HepG2 (cell line): ENCODE results near the gene LY6G5B. TPM values are rescaled to one million over a fixed set of nuclear protein-coding genes. Genes with fewer than 3 reads are reported as not detected.

Experiments used
- ATAC-seq: fragments of 200-7000 bp; cut with Tn5 transposase; 3 replicates; pipeline ENCODE4 v1.9.1; 2020; ENCODE audit warnings: mild to moderate bottlenecking, moderate library complexity
- BruUV-seq: library from RNA; stranded (reverse); fragments of 400-500 nt; replicated peaks from 2 replicates; lab custom pipeline; 2021; lab: Mats Ljungman, UMichigan
- CTCF ChIA-PET: fragments of 300-600 bp; formaldehyde crosslinking; extraction: SDS; loops from one replicate; lab custom pipeline; 2021; ENCODE audit warnings: low total read pairs, inconsistent platforms, low intra/inter-chr PET ratio; lab: Yijun Ruan, JAX
- POLR2A ChIA-PET: fragments of 350-600 bp; sonication (Branson Sonifier 250); formaldehyde crosslinking; loops from one replicate; lab custom pipeline; 2020; ENCODE audit warnings: antibody characterized with exemption, inconsistent platforms; lab: Yijun Ruan, JAX
- DNase-seq: peaks from one replicate; pipeline ENCODE4 v3.0.0-alpha.2; 2015; ENCODE audit warnings: low spot score
- FAIRE-seq: peaks from 3 replicates; lab custom pipeline; 2011; peaks lifted over from hg19 to GRCh38; lab: Jason Lieb, UNC
- H2AFZ ChIP-seq: one replicate; pipeline ENCODE4 v1.6.1; 2011; ENCODE audit warnings: low read length, inconsistent platforms
- H3K27ac ChIP-seq: fragments of 300-600 bp; 3 replicates; pipeline ENCODE4 v1.8.0; 2011; ENCODE audit warnings: mixed run types, mild to moderate bottlenecking, mixed read lengths, low read length, inconsistent platforms; ENCODE audit not compliant: insufficient read depth; ENCODE audit errors: extremely low read length
- H3K27me3 ChIP-seq, 2 experiments: fragments of 200-600 bp in 1 of 2; 2 replicates in 1 of 2; 3 replicates in 1 of 2; pipeline versions ENCODE4 v1.6.0 to v1.8.0; 2011; ENCODE audit warnings: low read length in 2 of 2, mild to moderate bottlenecking in 2 of 2, moderate library complexity in 2 of 2, inconsistent platforms in 1 of 2; ENCODE audit not compliant: insufficient read depth in 2 of 2, control insufficient read depth in 1 of 2
- H3K36me3 ChIP-seq, 2 experiments: fragments of 200-600 bp in 1 of 2; replicated peaks in 1 of 2; 2 replicates in 1 of 2; 3 replicates in 1 of 2; pipeline versions ENCODE4 v1.5.1 to v1.8.0; 2011; ENCODE audit warnings: low read length in 2 of 2, inconsistent platforms in 1 of 2; ENCODE audit not compliant: insufficient read depth in 2 of 2, control insufficient read depth in 1 of 2
- H3K4me1 ChIP-seq: 2 replicates; pipeline ENCODE4 v1.5.1; 2012; ENCODE audit warnings: low read length, inconsistent platforms; ENCODE audit not compliant: insufficient read depth
- H3K4me2 ChIP-seq: 2 replicates; pipeline ENCODE4 v1.6.0; 2011; ENCODE audit warnings: low read depth, low read length, inconsistent platforms
- H3K4me3 ChIP-seq, 3 experiments: fragments of 200-600 bp in 1 of 3; sonication (generic), shearing (Covaris generic) in 1 of 3; replicated peaks in 1 of 3; 2 replicates each; pipeline ENCODE4 v1.5.1; 2011 to 2016; ENCODE audit warnings: low read length in 3 of 3, inconsistent platforms in 2 of 3, low read depth in 2 of 3, mild to moderate bottlenecking in 2 of 3, control low read depth in 1 of 3, mixed read lengths in 1 of 3; ENCODE audit not compliant: insufficient read depth in 1 of 3
- H3K79me2 ChIP-seq: one replicate; pipeline ENCODE4 v1.6.1; 2011; ENCODE audit warnings: low read length, inconsistent platforms; ENCODE audit not compliant: insufficient read depth
- H3K9ac ChIP-seq: 2 replicates; pipeline ENCODE4 v1.6.0; 2011; ENCODE audit warnings: mild to moderate bottlenecking, low read depth, low read length, inconsistent platforms; ENCODE audit not compliant: insufficient read depth
- H3K9me3 ChIP-seq: 2 replicates; pipeline ENCODE4 v1.5.1; 2012; ENCODE audit warnings: mild to moderate bottlenecking, low read length
- H4K20me1 ChIP-seq: 2 replicates; pipeline ENCODE4 v1.6.0; 2011; ENCODE audit warnings: inconsistent platforms, mild to moderate bottlenecking, low read length, moderate library complexity; ENCODE audit not compliant: insufficient read depth
- CBFB ChIP-seq: sonication (generic); formaldehyde crosslinking; IDR thresholded peaks from 2 replicates; pipeline ENCODE4 v1.4.0; 2020; ENCODE audit warnings: missing genetic modification reagents
- FOXJ3 ChIP-seq: sonication (generic); formaldehyde crosslinking; IDR thresholded peaks from 2 replicates; pipeline ENCODE4 v1.4.0; 2020; ENCODE audit warnings: missing genetic modification reagents, mild to moderate bottlenecking, borderline replicate concordance
- GATA4 ChIP-seq: sonication (generic); IDR thresholded peaks from 2 replicates; pipeline ENCODE4 v1.6.1; 2016; ENCODE audit warnings: antibody characterized with exemption, low read depth, borderline replicate concordance
- HNRNPL ChIP-seq: fragments of 200-400 bp; formaldehyde crosslinking; IDR thresholded peaks from 2 replicates; pipeline ENCODE4 v1.6.1; 2017; ENCODE audit warnings: mild to moderate bottlenecking, low read depth, low read length
- HOXA9 ChIP-seq: sonication (generic); formaldehyde crosslinking; IDR thresholded peaks from 2 replicates; pipeline ENCODE4 v1.8.1; 2022; ENCODE audit warnings: missing genetic modification reagents, mild to moderate bottlenecking, moderate library complexity, borderline replicate concordance
- KDM4B ChIP-seq: sonication (generic); formaldehyde crosslinking; IDR thresholded peaks from 2 replicates; pipeline ENCODE4 v1.4.0; 2020; ENCODE audit warnings: missing genetic modification reagents
- KLF6 ChIP-seq: IDR thresholded peaks from 2 replicates; pipeline ENCODE4 v1.8.0; 2016; ENCODE audit warnings: missing biosample characterization, missing genetic modification reagents
- MED13 ChIP-seq: sonication (generic); formaldehyde crosslinking; IDR thresholded peaks from 2 replicates; pipeline ENCODE4 v1.5.0; 2020; ENCODE audit warnings: missing genetic modification reagents
- PHF21A ChIP-seq: sonication (generic); formaldehyde crosslinking; IDR thresholded peaks from 2 replicates; pipeline ENCODE4 v1.5.0; 2020; ENCODE audit warnings: mild to moderate bottlenecking, missing genetic modification reagents
- POLR2AphosphoS5 ChIP-seq: IDR thresholded peaks from 2 replicates; pipeline ENCODE4 v1.6.1; 2012; ENCODE audit warnings: low read depth, low read length
- RBFOX2 ChIP-seq: fragments of 200-400 bp; formaldehyde crosslinking; IDR thresholded peaks from 2 replicates; pipeline ENCODE4 v1.6.1; 2017; ENCODE audit warnings: low read depth, mild to moderate bottlenecking, low read length
- RBM39 ChIP-seq: fragments of 200-400 bp; formaldehyde crosslinking; IDR thresholded peaks from one replicate; pipeline ENCODE4 v1.6.1; 2018; ENCODE audit warnings: antibody characterized with exemption, mild to moderate bottlenecking, low read depth, low read length; ENCODE audit not compliant: poor library complexity, severe bottlenecking
- RFXAP ChIP-seq: sonication (generic); formaldehyde crosslinking; IDR thresholded peaks from 2 replicates; pipeline ENCODE4 v1.4.0; 2020; ENCODE audit warnings: missing genetic modification reagents, borderline replicate concordance
- SNAI1 ChIP-seq: sonication (generic); formaldehyde crosslinking; IDR thresholded peaks from 2 replicates; pipeline ENCODE4 v1.5.0; 2020; ENCODE audit warnings: mild to moderate bottlenecking, missing genetic modification reagents, borderline replicate concordance
- SNAPC2 ChIP-seq: sonication (generic); formaldehyde crosslinking; IDR thresholded peaks from 2 replicates; pipeline ENCODE4 v1.8.1; 2022; ENCODE audit warnings: mild to moderate bottlenecking, missing genetic modification reagents
- YEATS4 ChIP-seq: sonication (generic); formaldehyde crosslinking; IDR thresholded peaks from 2 replicates; pipeline ENCODE4 v1.4.0; 2020; ENCODE audit warnings: missing genetic modification reagents, borderline replicate concordance
- ZC3H4 ChIP-seq: sonication (generic); formaldehyde crosslinking; IDR thresholded peaks from 2 replicates; pipeline ENCODE4 v1.4.0; 2020; ENCODE audit warnings: missing genetic modification reagents, borderline replicate concordance
- ZMYM4 ChIP-seq: sonication (generic); formaldehyde crosslinking; IDR thresholded peaks from 2 replicates; pipeline ENCODE4 v1.8.1; 2023; ENCODE audit warnings: mild to moderate bottlenecking, missing genetic modification reagents
- ZNF431 ChIP-seq: sonication (generic); formaldehyde crosslinking; IDR thresholded peaks from 2 replicates; pipeline ENCODE4 v1.9.0; 2022; ENCODE audit warnings: missing genetic modification reagents, low read depth, mild to moderate bottlenecking, borderline replicate concordance
- ZNF589 ChIP-seq: sonication (generic); formaldehyde crosslinking; conservative IDR thresholded peaks from 2 replicates; pipeline ENCODE4 v1.8.0; 2022; ENCODE audit warnings: mild to moderate bottlenecking, moderate library complexity, missing genetic modification reagents
- ZNF674 ChIP-seq: sonication (generic); formaldehyde crosslinking; IDR thresholded peaks from 2 replicates; pipeline ENCODE4 v1.5.0; 2020; ENCODE audit warnings: low read depth, mild to moderate bottlenecking, missing genetic modification reagents
- ZNF839 ChIP-seq: sonication (generic); formaldehyde crosslinking; IDR thresholded peaks from 2 replicates; pipeline ENCODE4 v1.4.0; 2020; ENCODE audit warnings: missing genetic modification reagents, mild to moderate bottlenecking, borderline replicate concordance
- WGBS: methylation state at CpG from one replicate; pipeline ENCODE4 v1.1.6; 2017; ENCODE audit warnings: low lambda C conversion rate; 5-methylcytosine and 5-hydroxymethylcytosine counted together
- in situ Hi-C: cut with HindIII; loops from 2 replicates; pipeline ENCODE4 v1.10.0; 2017; ENCODE audit warnings: low pct_unique_long_range_greater_than_20kb; ENCODE audit not compliant: extremely low pct_ligation_motif_present
- intact Hi-C: fragments of 100-400 bp; cut with micrococcal nuclease; formaldehyde crosslinking; loops from one replicate; pipeline ENCODE4 v1.10.0; 2022; ENCODE audit not compliant: unreplicated experiment
- polyA plus RNA-seq, 8 experiments: library from polyadenylated mRNA; depleted of rRNA in 3 of 8; stranded (reverse) in 7 of 8; unstranded in 1 of 8; fragments of >200 nt; fragmentation: Illumina TruSeq in 4 of 8; extraction: Trizol in 4 of 8; gene quantifications; 2 replicates each; pipeline versions ENCODE4 v1.2.1 to v1.2.3, GENCODE V29; 2011 to 2016; ENCODE audit warnings: low read depth in 4 of 8, missing spikeins in 1 of 8, mixed read lengths in 1 of 8; ENCODE audit not compliant: insufficient read depth in 1 of 8
- total RNA-seq, 5 experiments: library from RNA; depleted of rRNA; stranded (reverse); fragments of >200 nt; fragmentation: Illumina TruSeq; extraction: Trizol; gene quantifications; 2 replicates each; pipeline ENCODE4 v1.2.3, GENCODE V29; 2016; ENCODE audit warnings: low read depth in 1 of 5

Gene LY6G5B
- total and polyA plus RNA-seq, 2 of the 13 experiments (the other 11 are each of a cell fraction or from before 2014, with no cell fraction given) = 7.8 to 15.7 TPM

DNA sequence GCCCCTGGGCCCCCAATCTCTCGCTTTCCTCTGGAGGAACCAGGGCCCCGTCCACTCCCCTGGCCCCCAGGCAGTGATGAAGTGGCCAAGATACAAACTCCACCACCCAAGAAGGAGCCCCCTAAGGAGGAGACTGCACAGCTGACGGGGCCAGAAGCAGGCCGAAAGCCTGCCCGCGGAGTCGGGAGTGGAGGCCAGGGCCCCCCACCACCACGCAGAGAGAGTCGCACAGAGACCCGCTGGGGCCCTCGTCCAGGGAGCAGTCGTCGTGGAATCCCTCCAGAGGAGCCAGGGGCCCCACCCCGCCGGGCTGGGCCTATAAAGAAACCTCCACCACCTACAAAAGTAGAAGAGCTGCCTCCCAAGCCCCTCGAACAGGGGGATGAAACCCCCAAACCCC lies 38.6 kb upstream of the LY6G5B start:
- FAIRE-seq = no peak

GRCh38 chr6:31631681-31632278 lies 38.0 kb upstream of the LY6G5B start:
- Histone ChIP-seq H3K4me2 (no peak overlapping the region), H3K27ac (no peak overlapping the region)
- in situ Hi-C loops = no loop called here
- ATAC-seq (no peak; the same call in 2 of the 3 replicates), DNase-seq (no peak)
- no TSS peak for BruUV-seq
- POLR2A ChIA-PET = interaction anchor here (1.5 kb wide), 1 partner anchor 11 kb away, joined by 4 read pairs; the partner anchor contains the start of gene PRRC2A
- CTCF ChIA-PET = no interaction called here
- WGBS = 98% methylated on average over 31 of the region's 32 CpGs
- TF ChIP-seq YEATS4 (CRISPR knock-in tag) = no peak
- no peak for TF ChIP-seq ZNF589 (CRISPR knock-in tag)
- peak; percentile 5 for TF ChIP-seq RBM39
- no peak for TF ChIP-seq KDM4B (CRISPR knock-in tag)
- TF ChIP-seq ZMYM4 (CRISPR knock-in tag) = no peak
- TF ChIP-seq RBFOX2 = peak; percentile 67
- no peak for TF ChIP-seq ZC3H4 (CRISPR knock-in tag)
- no peak for TF ChIP-seq KLF6 (CRISPR knock-in tag)
- no peak for TF ChIP-seq CBFB (CRISPR knock-in tag)
- peak; percentile 19; the same call in 1 of the 2 replicates for TF ChIP-seq POLR2AphosphoS5
- no peak for TF ChIP-seq ZNF431
- TF ChIP-seq GATA4 = no peak
- no peak for TF ChIP-seq FOXJ3 (CRISPR knock-in tag)
- TF ChIP-seq HNRNPL = 0 out of 2 replicates have a peak, but pooled peaks have one; percentile 15
- no peak for TF ChIP-seq PHF21A (CRISPR knock-in tag)
- TF ChIP-seq, all 625 proteins: peak for 4
- no peaks in the 10 kb centered on the region for H3K27me3 ChIP-seq
- no peak overlapping the region for H3K4me3 ChIP-seq
- intact Hi-C loops = no loop called here
- H3K79me2 ChIP-seq = no peaks in the 10 kb centered on the region
- no peak overlapping the region for H2AFZ ChIP-seq
- no peaks in the 10 kb centered on the region for H3K9me3 ChIP-seq
- H4K20me1 ChIP-seq = no peaks in the 10 kb centered on the region
- no peak for FAIRE-seq
- no peaks in the 10 kb centered on the region for H3K4me1 ChIP-seq
- no peak overlapping the region for H3K9ac ChIP-seq
- peaks cover 72 to 100% of the 10 kb centered on the region in 2 experiments for H3K36me3 ChIP-seq

More for the DNA sequence above, 38.6 kb upstream of the LY6G5B start:
- no peaks in the 10 kb centered on the region for H3K79me2 ChIP-seq
- H3K4me2 ChIP-seq = no peak overlapping the region
- ATAC-seq (no peak; the same call in 2 of the 3 replicates), DNase-seq (no peak)
- in situ Hi-C loops = no loop called here
- no peaks in the 10 kb centered on the region for H3K4me1 ChIP-seq
- 98% methylated on average over 9 of the region's 16 CpGs for WGBS
- TSS peak; percentile 14 for BruUV-seq
- intact Hi-C loops = no loop called here
- H2AFZ ChIP-seq = no peak overlapping the region
- H4K20me1 ChIP-seq = no peaks in the 10 kb centered on the region
- no peaks in the 10 kb centered on the region for H3K9me3 ChIP-seq
- no peak overlapping the region for H3K27ac ChIP-seq
- TF ChIP-seq SNAI1 (CRISPR knock-in tag) (no peak), ZNF839 (CRISPR knock-in tag) (no peak), HOXA9 (CRISPR knock-in tag) (no peak), MED13 (CRISPR knock-in tag) (no peak), RBFOX2 (peak; percentile 3; the same call in 1 of the 2 replicates), RFXAP (no peak), ZNF674 (CRISPR knock-in tag) (no peak), SNAPC2 (CRISPR knock-in tag) (no peak)
- ChIA-PET CTCF (no interaction called here), POLR2A (no interaction called here)
- peaks cover 73 to 100% of the 10 kb centered on the region in 2 experiments for H3K36me3 ChIP-seq
- no peak overlapping the region for H3K4me3 ChIP-seq
- H3K9ac ChIP-seq = no peak overlapping the region
- H3K27me3 ChIP-seq = no peaks in the 10 kb centered on the region
